ENCODE measurements around the gene TOP2B. TPM values are rescaled to one million over a fixed set of nuclear protein-coding genes. Genes with fewer than 3 reads are reported as not detected.

TOP2B gene
- total and polyA plus RNA-seq, 2 experiments from 2014 or later, result 92.0 to 179 TPM

- TF ChIP-seq, protein P1, sequence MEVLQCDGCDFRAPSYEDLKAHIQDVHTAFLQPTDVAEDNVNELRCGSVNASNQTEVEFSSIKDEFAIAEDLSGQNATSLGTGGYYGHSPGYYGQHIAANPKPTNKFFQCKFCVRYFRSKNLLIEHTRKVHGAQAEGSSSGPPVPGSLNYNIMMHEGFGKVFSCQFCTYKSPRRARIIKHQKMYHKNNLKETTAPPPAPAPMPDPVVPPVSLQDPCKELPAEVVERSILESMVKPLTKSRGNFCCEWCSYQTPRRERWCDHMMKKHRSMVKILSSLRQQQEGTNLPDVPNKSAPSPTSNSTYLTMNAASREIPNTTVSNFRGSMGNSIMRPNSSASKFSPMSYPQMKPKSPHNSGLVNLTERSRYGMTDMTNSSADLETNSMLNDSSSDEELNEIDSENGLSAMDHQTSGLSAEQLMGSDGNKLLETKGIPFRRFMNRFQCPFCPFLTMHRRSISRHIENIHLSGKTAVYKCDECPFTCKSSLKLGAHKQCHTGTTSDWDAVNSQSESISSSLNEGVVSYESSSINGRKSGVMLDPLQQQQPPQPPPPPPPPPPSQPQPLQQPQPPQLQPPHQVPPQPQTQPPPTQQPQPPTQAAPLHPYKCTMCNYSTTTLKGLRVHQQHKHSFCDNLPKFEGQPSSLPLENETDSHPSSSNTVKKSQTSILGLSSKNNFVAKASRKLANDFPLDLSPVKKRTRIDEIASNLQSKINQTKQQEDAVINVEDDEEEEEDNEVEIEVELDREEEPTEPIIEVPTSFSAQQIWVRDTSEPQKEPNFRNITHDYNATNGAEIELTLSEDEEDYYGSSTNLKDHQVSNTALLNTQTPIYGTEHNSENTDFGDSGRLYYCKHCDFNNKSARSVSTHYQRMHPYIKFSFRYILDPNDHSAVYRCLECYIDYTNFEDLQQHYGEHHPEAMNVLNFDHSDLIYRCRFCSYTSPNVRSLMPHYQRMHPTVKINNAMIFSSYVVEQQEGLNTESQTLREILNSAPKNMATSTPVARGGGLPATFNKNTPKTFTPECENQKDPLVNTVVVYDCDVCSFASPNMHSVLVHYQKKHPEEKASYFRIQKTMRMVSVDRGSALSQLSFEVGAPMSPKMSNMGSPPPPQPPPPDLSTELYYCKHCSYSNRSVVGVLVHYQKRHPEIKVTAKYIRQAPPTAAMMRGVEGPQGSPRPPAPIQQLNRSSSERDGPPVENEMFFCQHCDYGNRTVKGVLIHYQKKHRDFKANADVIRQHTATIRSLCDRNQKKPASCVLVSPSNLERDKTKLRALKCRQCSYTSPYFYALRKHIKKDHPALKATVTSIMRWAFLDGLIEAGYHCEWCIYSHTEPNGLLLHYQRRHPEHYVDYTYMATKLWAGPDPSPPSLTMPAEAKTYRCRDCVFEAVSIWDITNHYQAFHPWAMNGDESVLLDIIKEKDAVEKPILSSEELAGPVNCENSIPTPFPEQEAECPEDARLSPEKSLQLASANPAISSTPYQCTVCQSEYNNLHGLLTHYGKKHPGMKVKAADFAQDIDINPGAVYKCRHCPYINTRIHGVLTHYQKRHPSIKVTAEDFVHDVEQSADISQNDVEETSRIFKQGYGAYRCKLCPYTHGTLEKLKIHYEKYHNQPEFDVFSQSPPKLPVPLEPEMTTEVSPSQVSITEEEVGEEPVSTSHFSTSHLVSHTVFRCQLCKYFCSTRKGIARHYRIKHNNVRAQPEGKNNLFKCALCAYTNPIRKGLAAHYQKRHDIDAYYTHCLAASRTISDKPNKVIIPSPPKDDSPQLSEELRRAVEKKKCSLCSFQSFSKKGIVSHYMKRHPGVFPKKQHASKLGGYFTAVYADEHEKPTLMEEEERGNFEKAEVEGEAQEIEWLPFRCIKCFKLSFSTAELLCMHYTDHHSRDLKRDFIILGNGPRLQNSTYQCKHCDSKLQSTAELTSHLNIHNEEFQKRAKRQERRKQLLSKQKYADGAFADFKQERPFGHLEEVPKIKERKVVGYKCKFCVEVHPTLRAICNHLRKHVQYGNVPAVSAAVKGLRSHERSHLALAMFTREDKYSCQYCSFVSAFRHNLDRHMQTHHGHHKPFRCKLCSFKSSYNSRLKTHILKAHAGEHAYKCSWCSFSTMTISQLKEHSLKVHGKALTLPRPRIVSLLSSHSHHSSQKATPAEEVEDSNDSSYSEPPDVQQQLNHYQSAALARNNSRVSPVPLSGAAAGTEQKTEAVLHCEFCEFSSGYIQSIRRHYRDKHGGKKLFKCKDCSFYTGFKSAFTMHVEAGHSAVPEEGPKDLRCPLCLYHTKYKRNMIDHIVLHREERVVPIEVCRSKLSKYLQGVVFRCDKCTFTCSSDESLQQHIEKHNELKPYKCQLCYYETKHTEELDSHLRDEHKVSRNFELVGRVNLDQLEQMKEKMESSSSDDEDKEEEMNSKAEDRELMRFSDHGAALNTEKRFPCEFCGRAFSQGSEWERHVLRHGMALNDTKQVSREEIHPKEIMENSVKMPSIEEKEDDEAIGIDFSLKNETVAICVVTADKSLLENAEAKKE (CRISPR knock-in tag; IDR thresholded peaks at IDR 0.05), result no peak
- no peak for TF ChIP-seq EZH2phosphoT487 (IDR thresholded peaks at IDR 0.05; ENCODE audit: unreplicated experiment)
- no peak for TF ChIP-seq NANOG (IDR thresholded peaks at IDR 0.05; ENCODE audit: borderline replicate concordance)
- no peak for TF ChIP-seq POLR2AphosphoS5 (IDR thresholded peaks at IDR 0.05; ENCODE audit: low read depth)
- TF ChIP-seq ETS1 (IDR thresholded peaks at IDR 0.05), result no peak
Observed at GRCh38 chr3:25548836-25549235, 115.9 kb downstream of the TOP2B start (continued).

DNA sequence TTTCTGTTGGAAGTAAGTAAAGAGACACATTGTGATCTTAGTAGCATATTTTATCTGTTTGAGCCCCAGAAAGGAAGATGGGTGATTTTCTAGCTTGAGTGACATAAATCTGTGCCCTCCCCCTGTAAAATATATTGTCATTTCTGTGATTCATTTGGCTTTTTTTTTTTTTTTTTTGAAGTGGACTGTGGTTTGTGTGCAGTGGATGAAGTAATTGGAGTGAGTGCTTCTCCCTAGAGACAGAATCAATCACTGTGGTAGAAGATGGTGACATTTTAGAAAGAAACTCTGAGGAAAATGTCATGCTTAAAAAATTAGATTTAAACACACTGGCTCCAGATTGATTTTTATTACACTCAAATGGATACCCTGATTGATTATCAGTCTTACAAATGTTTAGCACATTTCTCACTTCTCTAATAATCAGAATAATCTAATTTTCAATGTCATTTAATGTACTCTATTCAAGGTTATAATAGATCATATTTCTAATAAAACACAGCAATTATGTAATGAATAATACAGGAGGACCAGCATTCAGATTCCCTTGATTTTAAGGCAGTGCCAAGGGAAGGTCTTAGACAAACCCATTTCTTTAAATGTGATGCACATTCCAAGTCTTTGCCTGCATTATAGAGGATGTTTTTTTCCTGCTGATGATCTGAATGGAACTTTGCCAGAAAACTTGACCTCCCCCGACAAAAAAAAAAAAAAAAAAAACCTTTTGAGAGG lies 116.6 kb downstream of the TOP2B start:
- H3K9me2 ChIP-seq (ENCODE audit: insufficient read depth), result peaks cover 9% of the 10 kb centered on the region; the same call in 1 of the 2 replicates
- Mint-ChIP-seq H3K4me1 (no peaks in the 10 kb centered on the region), H3K4me3 (no peak overlapping the region), H3K27me3 (ENCODE audit: insufficient read depth, low read depth, poor library complexity) (no peaks in the 10 kb centered on the region), H3K9me3 (peaks cover 6% of the 10 kb centered on the region; the same call in 2 of the 3 replicates), H3K27ac (no peak overlapping the region), H3K36me3 (ENCODE audit: low read depth) (no peaks in the 10 kb centered on the region)
- H3K4me3 ChIP-seq, result no peak overlapping the region
- H3K36me3 ChIP-seq (ENCODE audit: insufficient read depth), result no peaks in the 10 kb centered on the region
- no peaks in the 10 kb centered on the region for H3K4me1 ChIP-seq (ENCODE audit: insufficient read depth)
- DNase-seq (ENCODE audit: low spot score) (no peak), ATAC-seq (no peak)
- H3F3A ChIP-seq (replicated peaks; ENCODE audit: low read depth), result no peaks in the 10 kb centered on the region
- no peak overlapping the region for H3K4me2 ChIP-seq
- no peak overlapping the region for H2AFZ ChIP-seq
- no peak overlapping the region for H3K27ac ChIP-seq (ENCODE audit: low read depth)
- no peaks in the 10 kb centered on the region for H4K20me1 ChIP-seq (replicated peaks; ENCODE audit: insufficient read depth)
- no peak for TF ChIP-seq EZH2 (IDR thresholded peaks at IDR 0.05; ENCODE audit: low read depth, unreplicated experiment)
- TF ChIP-seq CREB1 (CRISPR knock-in tag; IDR thresholded peaks at IDR 0.05; ENCODE audit: low read depth), result no peak
- TF ChIP-seq, protein P2, sequence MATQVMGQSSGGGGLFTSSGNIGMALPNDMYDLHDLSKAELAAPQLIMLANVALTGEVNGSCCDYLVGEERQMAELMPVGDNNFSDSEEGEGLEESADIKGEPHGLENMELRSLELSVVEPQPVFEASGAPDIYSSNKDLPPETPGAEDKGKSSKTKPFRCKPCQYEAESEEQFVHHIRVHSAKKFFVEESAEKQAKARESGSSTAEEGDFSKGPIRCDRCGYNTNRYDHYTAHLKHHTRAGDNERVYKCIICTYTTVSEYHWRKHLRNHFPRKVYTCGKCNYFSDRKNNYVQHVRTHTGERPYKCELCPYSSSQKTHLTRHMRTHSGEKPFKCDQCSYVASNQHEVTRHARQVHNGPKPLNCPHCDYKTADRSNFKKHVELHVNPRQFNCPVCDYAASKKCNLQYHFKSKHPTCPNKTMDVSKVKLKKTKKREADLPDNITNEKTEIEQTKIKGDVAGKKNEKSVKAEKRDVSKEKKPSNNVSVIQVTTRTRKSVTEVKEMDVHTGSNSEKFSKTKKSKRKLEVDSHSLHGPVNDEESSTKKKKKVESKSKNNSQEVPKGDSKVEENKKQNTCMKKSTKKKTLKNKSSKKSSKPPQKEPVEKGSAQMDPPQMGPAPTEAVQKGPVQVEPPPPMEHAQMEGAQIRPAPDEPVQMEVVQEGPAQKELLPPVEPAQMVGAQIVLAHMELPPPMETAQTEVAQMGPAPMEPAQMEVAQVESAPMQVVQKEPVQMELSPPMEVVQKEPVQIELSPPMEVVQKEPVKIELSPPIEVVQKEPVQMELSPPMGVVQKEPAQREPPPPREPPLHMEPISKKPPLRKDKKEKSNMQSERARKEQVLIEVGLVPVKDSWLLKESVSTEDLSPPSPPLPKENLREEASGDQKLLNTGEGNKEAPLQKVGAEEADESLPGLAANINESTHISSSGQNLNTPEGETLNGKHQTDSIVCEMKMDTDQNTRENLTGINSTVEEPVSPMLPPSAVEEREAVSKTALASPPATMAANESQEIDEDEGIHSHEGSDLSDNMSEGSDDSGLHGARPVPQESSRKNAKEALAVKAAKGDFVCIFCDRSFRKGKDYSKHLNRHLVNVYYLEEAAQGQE (IDR thresholded peaks at IDR 0.05; ENCODE audit: unreplicated experiment), result no peak
- no peak for TF ChIP-seq STAT1 (IDR thresholded peaks at IDR 0.05; ENCODE audit: unreplicated experiment)
- H3K27me3 ChIP-seq (ENCODE audit: insufficient read depth), result no peaks in the 10 kb centered on the region
- H3K79me2 ChIP-seq (replicated peaks; ENCODE audit: insufficient read depth), result no peaks in the 10 kb centered on the region

All from GM23338 (cell line).